Measurements from ENCODE around the gene HARS1. TPM values are rescaled to one million over a fixed set of nuclear protein-coding genes. Genes with fewer than 3 reads are reported as not detected.

The HARS1 gene
- total and polyA plus RNA-seq, 2 of the 13 experiments (the other 11 are each of a cell fraction or from before 2014, with no cell fraction given) = 36.9 to 66.2 TPM

GRCh38 chr5:140710899-140711552 is 19.9 kb upstream of the HARS1 start (continued):
- TF ChIP-seq ZNF614 (CRISPR knock-in tag; IDR thresholded peaks at IDR 0.05; ENCODE audit: borderline replicate concordance) (peak; percentile 57; the same call in 1 of the 2 replicates), SP5 (CRISPR knock-in tag; IDR thresholded peaks at IDR 0.05; ENCODE audit: borderline replicate concordance, low read depth) (peak; percentile 33; the same call in 1 of the 2 replicates), HNF4A (CRISPR knock-in tag; IDR thresholded peaks at IDR 0.05) (no peak), CBFB (CRISPR knock-in tag; IDR thresholded peaks at IDR 0.05) (no peak), DRAP1 (CRISPR knock-in tag; IDR thresholded peaks at IDR 0.05) (peak; percentile 72; the same call in 1 of the 2 replicates), TIGD3 (CRISPR knock-in tag; IDR thresholded peaks at IDR 0.05; ENCODE audit: borderline replicate concordance) (no peak), GLI4 (CRISPR knock-in tag; IDR thresholded peaks at IDR 0.05; ENCODE audit: borderline replicate concordance) (no peak), NRL (CRISPR knock-in tag; IDR thresholded peaks at IDR 0.05; ENCODE audit: borderline replicate concordance) (no peak), FOXA1 (IDR thresholded peaks at IDR 0.05) (no peak), FOXA1 (CRISPR knock-in tag; IDR thresholded peaks at IDR 0.05) (peak; percentile 21; the same call in 1 of the 2 replicates), CREB1 (IDR thresholded peaks at IDR 0.05) (peak; percentile 97), CREB1 (CRISPR knock-in tag; IDR thresholded peaks at IDR 0.05) (peak; percentile 97), KMT2A (CRISPR knock-in tag; IDR thresholded peaks at IDR 0.05) (peak; percentile 49; the same call in 1 of the 2 replicates), PCBP1 (IDR thresholded peaks at IDR 0.05; ENCODE audit: borderline replicate concordance, low read depth, low read length) (no peak), ZNF644 (CRISPR knock-in tag; IDR thresholded peaks at IDR 0.05; ENCODE audit: low read depth) (peak; percentile 55; the same call in 1 of the 2 replicates), REPIN1 (CRISPR knock-in tag; IDR thresholded peaks at IDR 0.05; ENCODE audit: borderline replicate concordance, low read depth) (peak; percentile 65; the same call in 1 of the 2 replicates), ZNF234 (CRISPR knock-in tag; conservative IDR thresholded peaks at IDR 0.05) (no peak), ZNF33A (CRISPR knock-in tag; IDR thresholded peaks at IDR 0.05; ENCODE audit: borderline replicate concordance) (no peak), ZSCAN29 (CRISPR knock-in tag; conservative IDR thresholded peaks at IDR 0.05) (no peak), TARDBP (CRISPR knock-in tag; IDR thresholded peaks at IDR 0.05) (peak; percentile 30; the same call in 1 of the 2 replicates), HMG20A (CRISPR knock-in tag; IDR thresholded peaks at IDR 0.05; ENCODE audit: borderline replicate concordance) (no peak), ZFP36 (IDR thresholded peaks at IDR 0.05; ENCODE audit: borderline replicate concordance, low read depth, low read length, partially characterized antibody) (peak; percentile 15), KDM5B (CRISPR knock-in tag; IDR thresholded peaks at IDR 0.05; ENCODE audit: borderline replicate concordance) (no peak), BORCS8-MEF2B (CRISPR knock-in tag; IDR thresholded peaks at IDR 0.05) (peak; percentile 58; the same call in 1 of the 2 replicates), ZNF24 (IDR thresholded peaks at IDR 0.05) (peak; percentile 99), ZNF180 (CRISPR knock-in tag; IDR thresholded peaks at IDR 0.05; ENCODE audit: borderline replicate concordance, low read depth) (no peak), ERF (CRISPR knock-in tag; IDR thresholded peaks at IDR 0.05) (peak; percentile 90), THAP8 (CRISPR knock-in tag; IDR thresholded peaks at IDR 0.05; ENCODE audit: borderline replicate concordance) (no peak), SMAD9 (CRISPR knock-in tag; IDR thresholded peaks at IDR 0.05) (no peak), SIN3A (IDR thresholded peaks at IDR 0.05; ENCODE audit: borderline replicate concordance, low read depth, low read length) (peak; percentile 90; the same call in 1 of the 2 replicates), THAP11 (CRISPR knock-in tag; IDR thresholded peaks at IDR 0.05) (peak; percentile 72), MYC (CRISPR knock-in tag; IDR thresholded peaks at IDR 0.05; ENCODE audit: borderline replicate concordance) (peak; percentile 35; the same call in 1 of the 2 replicates)
